HG03442 (cell line): ENCODE results near the gene ZNF839.
"Not testable (repeated sequence)": the region's sequence is repeated elsewhere in the genome, so short reads cannot be mapped to it uniquely, and the experiment has no call there.

Experiments used
- ATAC-seq: cut with Tn5 transposase; IDR thresholded peaks from one replicate; pipeline ENCODE4 v1.9.1; 2021; ENCODE audit warnings: mild to moderate bottlenecking, moderate library complexity; ENCODE audit not compliant: unreplicated experiment

Gene ZNF839

DNA sequence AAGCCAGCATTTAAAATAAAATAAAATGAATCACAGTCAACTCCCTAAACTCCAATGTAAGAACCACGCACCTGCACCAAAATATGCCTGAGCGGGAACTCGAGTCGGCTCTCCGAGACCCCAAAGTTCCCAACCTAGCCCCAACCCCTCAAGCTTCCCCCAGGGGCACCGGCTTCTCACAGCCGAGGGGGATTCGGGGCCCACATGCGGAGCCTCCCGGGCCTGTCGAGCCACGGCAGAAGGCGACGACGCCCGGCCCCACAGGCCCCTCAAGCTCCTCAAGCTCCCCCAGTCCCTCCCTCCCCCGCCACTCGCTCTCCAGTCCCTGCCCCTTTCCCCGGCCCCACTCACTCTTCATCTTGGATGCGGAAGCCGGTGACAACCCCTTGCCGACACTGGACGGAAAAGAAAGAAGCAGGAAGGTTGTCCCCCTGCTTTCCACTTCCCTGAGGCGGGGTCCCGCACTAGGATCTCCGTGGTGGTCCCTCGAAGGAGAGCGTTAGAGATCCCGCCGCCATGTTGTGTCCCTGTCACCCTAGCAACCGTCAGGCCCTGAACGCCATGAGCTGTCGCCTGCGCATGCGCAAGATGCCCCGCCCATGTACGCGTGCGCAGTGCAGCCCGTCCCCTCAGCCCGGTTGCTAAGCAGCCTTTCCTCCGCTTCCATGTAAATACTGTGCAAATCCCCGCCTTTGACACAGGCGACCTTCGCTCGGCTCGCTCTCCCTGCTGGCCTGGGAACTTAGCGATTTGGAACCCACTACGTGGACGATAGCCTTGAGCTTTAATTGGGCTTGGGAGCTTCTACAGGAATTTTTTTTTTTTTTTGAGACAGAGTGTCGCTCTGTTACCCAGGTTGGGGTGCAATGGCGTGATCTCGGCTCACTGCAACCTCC, 14.7 kb upstream of the ZNF839 start, which contains the start of gene MOK:
Gene MOK (minus strand): TSS at position 554 of the 896 bp plus-strand sequence. CDS start 196 bp downstream, at position 358.
- ATAC-seq: peak; percentile 96

DNA sequence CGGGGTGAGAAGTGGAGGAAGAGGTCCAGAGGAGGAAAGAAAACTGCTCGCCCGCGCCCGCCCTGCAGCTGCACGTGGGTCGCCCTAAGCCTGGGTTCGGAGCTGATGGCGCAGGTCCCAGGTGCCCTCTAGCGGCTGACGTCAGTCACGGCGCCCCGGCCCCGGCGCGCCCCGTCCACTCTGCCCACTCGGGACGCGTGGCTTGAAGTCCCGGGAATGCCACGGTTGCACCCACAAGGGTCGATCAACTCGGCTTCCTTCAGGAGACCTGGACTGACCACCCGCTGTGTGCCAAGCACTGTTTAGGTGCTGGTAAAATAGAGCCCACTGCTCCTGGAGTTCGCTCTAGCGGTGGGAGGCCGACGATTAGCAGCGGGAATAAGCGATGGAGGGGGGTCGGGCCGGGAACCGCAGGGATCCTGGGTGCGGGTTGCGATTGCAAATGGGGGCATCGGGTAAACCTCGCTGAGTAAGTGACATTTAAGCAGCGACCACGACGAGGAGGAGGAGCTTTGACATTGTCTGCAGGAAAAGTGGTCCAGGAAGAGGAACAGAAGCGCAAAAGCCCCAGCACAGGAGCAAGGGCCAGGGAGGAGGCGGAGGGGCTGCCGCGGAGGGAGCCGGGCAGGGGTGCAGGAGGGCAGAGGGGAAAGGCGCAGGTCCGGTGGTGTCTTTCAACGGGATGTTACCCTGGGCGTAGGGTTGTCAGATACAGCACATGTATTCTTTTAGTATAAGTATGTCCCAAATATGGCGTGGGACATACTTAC, 5.1 kb upstream of the ZNF839 start:
- no peak for ATAC-seq

DNA sequence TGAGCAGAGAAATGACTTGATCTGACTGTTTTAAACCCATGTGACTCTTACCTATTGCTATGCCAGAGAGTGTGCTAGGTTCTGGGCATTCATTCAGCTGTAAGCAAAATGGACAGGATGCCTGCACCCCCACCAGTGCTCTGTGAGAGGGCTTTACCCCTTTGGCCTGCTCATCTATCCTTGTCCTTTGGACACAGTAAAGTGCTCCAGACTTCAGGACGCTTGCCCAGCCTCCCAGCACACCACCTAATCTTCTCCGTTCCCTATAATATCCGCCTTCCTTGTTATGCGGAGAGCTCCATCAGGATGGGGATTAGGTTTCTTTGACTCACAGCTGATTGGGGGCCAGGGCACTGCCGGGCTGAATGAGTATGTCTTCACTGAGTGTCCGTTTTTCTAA, 4.4 kb upstream of the ZNF839 start:
- ATAC-seq: no peak

DNA sequence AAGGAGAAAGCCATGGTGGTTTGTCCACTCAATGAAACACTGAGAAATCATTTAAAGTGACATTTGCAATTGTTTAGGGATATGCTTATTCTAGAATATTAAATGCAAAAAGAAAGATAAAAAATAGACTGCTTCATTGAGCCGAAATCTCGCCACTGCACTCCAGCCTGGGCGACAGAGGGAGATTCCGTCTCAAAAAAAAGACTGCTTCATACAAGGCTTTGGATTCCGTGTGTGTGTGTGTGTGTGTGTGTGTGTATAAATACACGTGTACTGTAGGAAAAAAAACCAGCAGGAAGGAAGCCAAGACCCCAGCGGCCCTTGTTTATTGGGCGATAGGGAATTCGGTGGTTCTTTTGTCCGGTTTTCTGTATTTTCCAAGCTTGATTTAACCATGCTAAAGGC, 3.2 kb upstream of the ZNF839 start:
- no peak for ATAC-seq

DNA sequence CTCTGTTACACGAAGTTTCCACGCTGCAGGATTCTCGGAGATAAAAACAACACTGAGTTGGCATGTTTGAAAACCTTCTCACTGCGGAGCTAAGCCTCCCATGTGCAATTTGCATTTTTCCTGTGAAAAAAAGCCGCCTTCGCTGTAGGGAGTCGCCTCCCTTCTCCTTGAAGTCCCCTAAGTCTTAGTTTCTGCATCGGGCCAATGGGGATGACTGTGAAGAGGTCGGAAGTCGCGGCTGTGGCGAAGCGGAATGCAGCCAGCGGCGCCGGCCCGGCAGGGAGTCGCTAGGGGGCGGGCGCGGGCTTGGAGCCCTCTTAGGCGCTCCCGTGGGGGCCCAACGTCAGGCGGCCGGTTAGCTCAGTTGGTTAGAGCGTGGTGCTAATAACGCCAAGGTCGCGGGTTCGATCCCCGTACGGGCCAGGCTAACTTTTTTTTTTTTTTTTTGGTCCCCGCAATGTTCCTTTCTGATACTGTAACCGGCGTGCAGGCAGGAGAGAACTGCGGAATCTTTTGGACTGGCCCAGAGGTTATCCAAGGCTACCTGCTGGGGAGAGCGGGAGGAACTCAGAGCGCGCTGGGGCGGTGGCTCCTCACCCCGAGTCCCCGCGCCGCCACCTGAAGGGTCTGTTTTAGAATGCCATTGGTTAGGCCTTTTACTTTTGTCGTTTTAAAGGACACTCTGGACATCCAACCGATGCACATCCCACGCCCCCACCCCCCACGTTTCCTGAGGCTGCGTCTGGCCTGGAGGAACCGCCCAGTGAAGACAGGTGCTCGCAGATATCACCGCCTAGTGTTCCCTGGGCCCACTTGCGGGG, 2.6 kb upstream of the ZNF839 start:
- ATAC-seq: peak; percentile 64

DNA sequence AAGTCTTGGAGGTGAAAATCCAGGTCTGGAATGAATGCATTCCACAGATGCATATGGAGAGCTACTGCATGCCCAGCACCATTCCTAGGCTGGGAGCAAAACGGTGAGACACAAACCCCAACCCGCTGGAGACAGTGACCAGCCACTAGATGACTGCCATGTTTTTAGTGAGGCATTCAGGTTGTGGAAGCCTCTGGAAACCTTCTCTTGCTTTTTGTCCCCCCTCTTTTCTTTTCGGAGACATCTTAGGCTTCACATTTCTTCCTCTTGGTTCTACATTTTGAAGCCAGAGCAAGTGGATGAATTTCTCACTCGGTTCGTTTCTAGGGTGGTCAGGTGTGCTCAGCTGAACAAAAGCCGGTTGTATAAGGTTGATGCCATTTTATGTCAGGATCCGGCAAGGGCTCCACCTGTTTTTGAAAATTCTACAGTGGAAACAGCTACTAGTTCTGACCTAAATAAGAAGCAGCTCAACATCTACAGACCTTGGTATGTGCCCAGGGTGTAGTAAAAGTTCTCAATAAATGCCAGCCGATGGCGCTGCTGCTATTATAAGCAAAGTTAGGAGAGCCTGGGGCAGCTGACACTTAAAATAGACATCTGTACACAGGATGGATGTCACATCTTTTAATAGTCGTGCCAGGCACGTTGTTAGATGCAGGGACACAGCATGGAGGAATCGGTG, 1.8 kb upstream of the ZNF839 start:
- ATAC-seq: no peak

DNA sequence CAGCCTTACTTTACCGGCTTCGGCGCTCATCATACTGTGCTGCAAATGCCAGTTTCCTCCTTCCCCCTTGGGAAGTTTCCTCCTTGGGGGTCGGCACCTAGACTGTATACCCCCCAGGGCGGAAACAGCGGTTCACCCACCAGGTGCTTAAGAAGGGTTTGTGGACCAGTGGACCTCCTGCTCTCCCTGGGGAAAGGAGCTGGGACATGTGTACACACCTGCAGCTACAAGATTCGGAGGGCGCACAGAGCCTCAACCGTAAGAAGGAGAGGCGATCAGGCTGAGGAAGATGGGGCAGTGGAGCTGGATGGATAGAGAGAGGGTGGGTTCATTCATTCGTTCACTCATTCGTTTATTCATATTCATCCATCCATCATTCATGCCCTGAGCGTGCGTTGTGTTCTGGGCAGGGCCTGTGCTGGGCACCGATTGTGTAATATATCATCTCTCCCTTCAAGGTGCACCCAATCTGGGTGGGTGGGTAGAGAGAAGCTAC, 717 bp upstream of the ZNF839 start:
- no peak for ATAC-seq

DNA sequence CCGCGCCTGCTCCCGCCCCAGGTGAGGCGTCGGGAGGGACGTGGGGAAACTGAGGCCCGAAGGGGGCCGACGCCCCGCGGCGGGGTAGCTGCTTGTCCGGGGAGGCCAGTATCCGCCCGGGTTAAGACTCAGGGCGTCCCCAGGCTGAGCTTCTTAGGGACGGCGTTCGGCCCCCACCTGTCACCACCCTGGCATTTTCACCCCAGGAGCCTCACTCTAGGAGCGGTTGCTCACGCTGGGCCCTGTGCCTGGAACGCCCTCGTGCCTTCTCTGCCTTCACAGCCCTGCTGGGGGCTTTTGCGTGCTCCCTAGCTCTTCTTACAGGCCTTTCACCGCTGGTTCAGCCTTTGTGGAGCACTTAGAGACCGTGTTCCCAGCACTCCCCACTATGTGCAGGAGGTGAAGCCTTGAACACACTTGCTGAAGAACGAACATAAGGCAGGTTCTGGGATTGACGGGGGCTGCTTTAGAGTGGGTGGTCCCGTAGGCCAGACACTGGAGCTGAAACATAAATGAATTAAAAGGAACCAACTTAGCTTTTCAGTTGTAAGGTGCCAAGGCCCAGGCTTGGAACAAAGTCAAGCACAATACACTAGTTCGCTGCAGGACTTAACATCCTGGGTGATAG, 601 bp downstream of the ZNF839 start:
- ATAC-seq: peak; percentile 20

DNA sequence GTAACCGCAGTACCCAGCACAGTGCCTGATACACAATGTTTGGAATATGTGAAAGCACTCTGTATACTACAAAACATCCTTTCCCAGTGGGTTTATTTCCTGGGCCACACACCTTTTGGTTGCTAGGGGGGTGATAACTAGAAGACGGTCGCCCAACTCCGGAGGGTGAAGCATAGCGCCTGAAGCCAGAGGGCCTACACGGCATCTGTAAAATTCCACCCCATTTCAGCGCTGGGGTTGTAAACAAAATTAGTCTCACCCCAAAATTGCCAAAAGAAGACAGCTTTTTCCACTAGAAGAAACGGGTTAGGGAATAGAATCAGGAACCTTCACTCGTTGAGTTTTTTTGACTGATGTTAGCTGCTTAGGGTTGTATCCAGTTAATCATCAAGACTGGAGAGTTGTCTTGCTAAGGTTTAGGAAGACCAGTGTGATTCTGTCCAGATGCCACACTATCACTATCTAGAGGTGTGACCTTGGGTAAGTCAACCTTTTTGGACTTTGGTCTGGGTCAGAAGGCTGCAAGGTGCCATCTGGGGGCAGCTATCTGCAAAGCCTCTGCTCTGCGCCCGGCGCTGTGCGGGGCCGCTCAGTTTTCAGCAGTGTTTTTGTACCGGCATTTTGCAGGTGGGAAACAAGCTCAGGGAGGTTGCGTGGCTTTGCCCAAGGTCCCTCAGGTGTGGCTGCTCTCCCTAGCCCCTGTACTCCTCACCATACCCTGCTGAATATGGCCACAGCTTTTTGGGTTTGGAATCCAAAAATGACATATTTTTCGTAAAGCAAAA, 1.3 kb downstream of the ZNF839 start:
- ATAC-seq: no peak

DNA sequence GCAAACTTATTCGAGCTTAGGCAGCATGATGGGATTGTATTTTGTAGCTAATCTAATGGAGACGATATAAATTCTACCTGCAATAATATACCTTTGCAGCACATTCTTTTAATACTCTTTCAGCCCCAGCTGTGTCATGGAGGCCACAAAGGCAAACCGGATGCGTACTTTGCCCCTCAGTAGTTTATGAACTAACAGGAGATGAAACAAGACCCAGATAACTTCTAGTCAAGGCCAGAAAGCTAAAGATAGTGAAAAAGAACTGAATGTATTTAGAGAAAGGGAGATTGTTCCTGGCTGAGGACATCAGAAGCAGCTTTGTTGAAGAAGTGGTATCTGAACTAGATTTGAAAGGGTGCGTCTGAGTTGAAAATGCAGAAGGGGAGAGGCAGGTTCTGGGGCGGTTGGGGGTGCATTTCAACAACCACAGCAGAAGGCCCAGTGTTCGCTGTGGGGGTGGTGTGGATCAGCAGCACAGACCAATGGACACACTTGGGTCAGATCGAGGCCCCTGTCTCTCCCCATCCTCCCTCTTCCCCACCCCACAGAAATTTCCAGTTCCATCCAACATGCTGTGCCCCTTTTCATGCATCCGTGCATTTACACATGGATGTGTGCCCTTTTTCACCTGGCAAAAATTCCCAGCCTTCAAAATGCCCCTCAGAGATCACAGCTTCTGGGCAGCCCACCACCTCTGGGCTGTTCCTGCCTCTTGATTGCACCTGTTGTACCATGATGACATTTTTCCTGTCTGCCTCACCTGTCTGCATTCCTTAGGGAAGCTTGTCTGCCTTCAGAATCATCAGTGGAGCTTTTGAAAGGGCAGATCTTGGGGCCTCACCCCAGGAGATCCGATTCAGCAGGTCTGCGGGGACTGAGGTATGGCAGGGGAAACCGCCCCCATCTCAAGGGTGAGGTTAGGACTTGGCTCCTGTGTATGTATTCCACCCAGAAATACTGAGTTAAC, 2.2 kb downstream of the ZNF839 start:
- ATAC-seq: no peak

DNA sequence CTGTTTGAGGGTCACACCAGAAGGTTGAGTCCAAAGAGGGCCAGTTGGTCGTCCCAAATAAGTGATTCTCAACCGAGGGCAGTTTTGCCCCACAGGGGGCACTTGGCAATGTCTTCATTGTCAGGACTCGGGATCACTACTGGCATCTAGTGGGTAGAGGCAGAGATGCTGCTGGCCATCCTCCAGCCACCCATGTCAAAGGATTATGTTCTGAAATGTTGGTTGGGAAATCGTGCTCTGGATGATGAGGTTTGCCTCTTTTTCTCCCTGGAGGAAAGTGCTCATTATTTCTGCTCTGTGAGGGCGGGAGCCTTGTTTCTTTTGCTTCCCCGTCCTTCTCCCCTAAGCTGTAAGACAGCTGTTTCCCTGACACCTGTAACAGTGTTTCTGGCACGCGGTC, 3.6 kb downstream of the ZNF839 start:
- ATAC-seq: no peak

DNA sequence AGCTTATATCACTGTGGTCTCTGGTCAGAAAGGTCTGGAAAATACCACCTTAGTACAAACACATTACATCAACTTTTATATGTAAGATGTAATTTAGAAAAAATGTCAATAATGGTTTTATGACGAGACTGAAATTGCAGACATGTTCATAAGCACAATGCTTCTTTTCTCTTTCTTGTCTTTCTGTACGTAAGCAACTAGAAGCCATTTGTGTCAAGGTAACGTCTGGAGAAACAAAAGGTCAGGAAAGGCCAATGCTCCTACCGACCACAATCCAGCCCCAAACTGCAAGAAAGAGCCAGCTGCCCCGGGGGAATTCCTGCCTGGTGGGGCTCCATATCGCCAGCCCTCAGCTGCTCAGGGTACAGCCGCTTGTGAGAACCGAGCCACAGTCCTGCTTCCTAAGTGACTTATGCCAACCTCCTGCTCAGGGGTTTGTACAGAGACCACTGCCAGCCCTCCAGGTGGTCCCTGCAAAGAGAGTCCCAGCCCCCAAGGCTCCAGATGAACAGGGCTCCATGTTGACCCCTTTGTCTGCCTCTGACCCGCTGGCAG, 6.3 kb downstream of the ZNF839 start:
- ATAC-seq: no peak

DNA sequence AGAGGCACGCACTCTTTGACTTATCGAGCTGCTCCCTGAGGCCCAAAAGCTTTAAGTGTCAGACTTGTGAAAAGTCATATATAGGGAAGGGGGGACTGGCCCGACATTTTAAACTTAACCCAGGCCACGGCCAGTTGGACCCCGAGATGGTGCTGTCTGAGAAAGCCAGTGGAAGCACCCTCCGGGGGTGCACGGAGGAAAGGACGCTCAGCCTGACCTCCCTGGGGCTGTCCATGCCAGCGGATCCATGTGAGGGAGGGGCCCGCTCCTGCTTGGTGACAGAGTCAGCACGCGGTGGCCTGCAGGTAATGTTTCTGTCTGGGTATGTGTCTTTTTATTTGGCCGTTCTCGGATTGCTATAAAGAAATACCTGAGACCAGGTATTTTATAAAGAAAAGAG, 7.0 kb downstream of the ZNF839 start:
- no peak for ATAC-seq

DNA sequence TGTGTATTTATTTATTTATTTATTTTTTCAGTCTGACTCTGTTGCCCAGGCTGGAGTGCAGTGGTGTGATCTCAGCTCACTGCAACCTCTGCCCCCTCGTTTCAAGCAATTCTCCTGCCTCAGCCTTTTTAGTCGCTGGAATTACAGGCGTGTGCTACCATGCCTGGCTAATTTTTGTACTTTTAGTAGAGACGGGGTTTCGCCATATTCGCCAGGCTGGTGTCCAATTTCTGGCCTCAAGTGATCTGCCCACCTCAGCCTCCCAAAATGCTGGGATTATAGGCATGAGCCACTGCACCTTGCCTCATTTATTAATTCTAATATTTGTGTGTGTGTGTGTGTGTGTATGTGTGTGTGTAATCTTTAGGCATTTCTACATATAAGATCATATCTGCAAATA, 9.8 kb downstream of the ZNF839 start:
- ATAC-seq: not testable (repeated sequence)

DNA sequence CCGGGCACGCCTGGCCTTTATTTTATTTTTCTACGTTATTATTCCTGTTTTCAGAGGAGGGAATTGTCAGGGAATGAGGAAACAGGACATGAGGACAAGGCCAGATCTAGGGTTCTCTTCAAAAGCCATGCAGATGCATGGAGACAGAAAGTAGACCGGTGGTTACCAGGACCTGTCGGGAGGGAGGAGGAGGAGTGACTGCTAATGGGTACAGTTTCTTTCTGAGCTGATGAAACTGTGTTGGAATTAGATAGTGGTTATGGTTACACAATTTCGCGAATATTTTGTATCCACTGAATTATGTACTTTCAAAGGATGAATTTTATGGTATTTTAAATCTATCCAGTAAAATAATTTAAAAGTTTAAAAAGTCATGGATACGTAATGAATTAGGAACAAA, 11.3 kb downstream of the ZNF839 start:
- ATAC-seq: no peak

DNA sequence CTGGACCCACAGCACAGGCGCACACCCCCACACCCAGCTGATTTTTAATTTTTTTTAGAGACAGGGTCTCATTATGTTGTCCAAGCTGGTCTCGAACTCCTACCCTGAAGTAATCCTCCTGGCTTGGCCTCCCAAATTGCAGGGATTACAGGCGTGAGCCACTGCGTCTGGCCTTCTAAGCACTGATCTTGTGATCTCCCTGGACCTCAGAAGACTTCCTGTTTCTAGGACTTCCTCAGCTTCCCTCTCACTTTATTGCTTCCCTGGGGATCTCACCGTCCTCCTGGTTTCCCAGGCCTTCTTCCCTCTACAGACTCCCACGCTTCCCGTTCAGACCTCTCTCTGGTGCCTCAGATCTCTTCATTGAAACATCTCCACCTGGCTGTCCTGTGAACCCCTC, 13.8 kb downstream of the ZNF839 start:
- no peak for ATAC-seq

DNA sequence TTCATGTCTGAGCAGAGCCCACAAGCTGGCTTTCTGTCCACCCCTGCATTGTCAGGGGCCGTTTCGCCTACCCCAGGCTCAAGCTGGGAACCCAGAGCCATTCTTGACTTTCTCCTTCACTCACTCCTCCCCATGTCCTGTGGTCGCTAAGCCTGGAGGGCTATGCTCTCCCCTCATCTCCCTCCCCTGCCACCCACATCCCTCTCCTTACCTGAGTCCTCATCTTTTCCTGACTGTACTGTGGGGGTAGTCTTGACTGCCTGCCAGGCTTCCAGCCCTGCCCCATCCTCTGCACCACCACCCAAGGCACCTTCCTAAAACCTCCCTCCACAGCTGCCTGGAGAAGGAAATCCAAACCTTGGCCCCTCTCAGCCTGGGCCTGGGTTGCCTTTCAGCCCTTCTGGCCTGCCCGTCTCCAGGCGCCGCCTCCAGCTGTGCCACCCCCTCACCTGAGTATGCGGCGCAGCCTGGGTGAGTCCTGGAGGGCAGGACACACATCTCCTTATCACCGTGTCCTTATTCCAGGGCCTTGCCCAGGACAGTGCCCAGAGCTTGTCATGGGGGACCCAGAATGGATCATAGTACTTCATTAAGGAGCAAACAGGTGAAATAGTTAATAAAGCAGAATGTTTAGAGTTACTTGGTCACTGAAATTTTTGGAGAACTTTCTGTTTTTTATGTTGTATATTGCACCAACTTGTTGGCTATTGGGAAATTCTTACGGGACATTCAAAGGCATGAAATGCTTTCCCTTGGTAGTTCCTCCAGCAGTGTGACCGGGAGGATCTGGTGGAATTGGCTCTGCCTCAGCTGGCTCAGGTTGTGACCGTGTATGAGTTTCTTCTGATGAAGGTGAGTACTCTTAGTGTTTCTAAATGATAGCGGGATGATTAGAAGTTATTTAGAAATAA, 14.5 kb downstream of the ZNF839 start:
- no peak for ATAC-seq
